CD4-positive, alpha-beta T cell (primary cell): ENCODE measurements around the gene CHCT1. TPM values are rescaled to one million over a fixed set of nuclear protein-coding genes. Genes with fewer than 3 reads are reported as not detected.

Experiments
- ATAC-seq: fragments of 200-7000 bp; cut with Tn5 transposase; one replicate; pipeline ENCODE4 v1.10.0; 2022; ENCODE audit warnings: mild to moderate bottlenecking; ENCODE audit not compliant: poor library complexity
- CTCF ChIA-PET: fragments of 350-600 bp; sonication (Branson Sonifier 250); formaldehyde crosslinking; loops from one replicate; lab custom pipeline; 2021; ENCODE audit warnings: antibody characterized with exemption, inconsistent platforms; lab: Charles Lee
- POLR2A ChIA-PET: fragments of 350-600 bp; sonication (Branson Sonifier 250); formaldehyde crosslinking; loops from one replicate; lab custom pipeline; 2021; ENCODE audit warnings: antibody characterized with exemption, inconsistent platforms; lab: Charles Lee
- DNase-seq, 14 experiments: peaks; one replicate each; pipeline ENCODE4 v3.0.0-alpha.2; 2013 to 2020; ENCODE audit warnings: mixed read lengths in 2 of 14
- H3K27ac ChIP-seq, 2 donors: one replicate each; pipeline versions ENCODE4 v1.5.1 to v1.7.0; 2013; ENCODE audit warnings: low read length in 2 of 2, low read depth in 1 of 2, mild to moderate bottlenecking in 1 of 2
- H3K27me3 ChIP-seq, 2 experiments: 1 replicate in 1 of 2; 2 replicates in 1 of 2; pipeline versions ENCODE4 v1.6.1 to v1.7.0; 2013; ENCODE audit warnings: low read length in 2 of 2, control low read depth in 1 of 2, mild to moderate bottlenecking in 1 of 2, moderate library complexity in 1 of 2; ENCODE audit not compliant: insufficient read depth in 2 of 2, control insufficient read depth in 1 of 2
- H3K36me3 ChIP-seq: one replicate; pipeline ENCODE4 v1.6.1; 2013; ENCODE audit warnings: low read length, control low read depth; ENCODE audit not compliant: insufficient read depth
- H3K4me1 ChIP-seq: one replicate; pipeline ENCODE4 v1.6.1; 2013; ENCODE audit warnings: low read length, control low read depth; ENCODE audit not compliant: insufficient read depth
- H3K4me3 ChIP-seq: one replicate; pipeline ENCODE4 v1.5.1; 2013; ENCODE audit warnings: mild to moderate bottlenecking, low read length, moderate library complexity
- H3K9me3 ChIP-seq, 2 experiments: 1 replicate in 1 of 2; 2 replicates in 1 of 2; pipeline versions ENCODE4 v1.6.1 to v1.7.0; 2013; ENCODE audit warnings: low read length in 2 of 2, mild to moderate bottlenecking in 2 of 2, control low read depth in 1 of 2, moderate library complexity in 1 of 2; ENCODE audit not compliant: control insufficient read depth in 1 of 2, insufficient read depth in 1 of 2
- H3K27ac Mint-ChIP-seq: one replicate; pipeline ENCODE4 v1.8.0; 2020; ENCODE audit warnings: mixed read lengths
- H3K27me3 Mint-ChIP-seq: one replicate; pipeline ENCODE4 v1.8.0; 2021; ENCODE audit warnings: mixed read lengths
- H3K36me3 Mint-ChIP-seq: one replicate; pipeline ENCODE4 v1.8.0; 2021; ENCODE audit warnings: low read depth, mixed read lengths
- H3K4me1 Mint-ChIP-seq: one replicate; pipeline ENCODE4 v1.8.0; 2021; ENCODE audit warnings: low read depth, mixed read lengths
- H3K4me3 Mint-ChIP-seq: one replicate; pipeline ENCODE4 v1.8.0; 2020; ENCODE audit warnings: mild to moderate bottlenecking, mixed read lengths
- H3K9me3 Mint-ChIP-seq: one replicate; pipeline ENCODE4 v1.8.0; 2020; ENCODE audit warnings: mixed read lengths
- intact Hi-C, 2 experiments: fragments of 100-400 bp; cut with DNase I in 1 of 2; cut with micrococcal nuclease in 1 of 2; formaldehyde crosslinking; loops; one replicate each; pipeline versions ENCODE4 v1.15.1 to v1.9.0; 2023 to 2025; cut with DNase I, micrococcal nuclease
- total RNA-seq, 174 experiments: library from RNA in 2 of 174; stranded (reverse) in 2 of 174; gene quantifications; one replicate each; pipeline ENCODE4 v1.2.3 and lab custom pipeline; 2021 to 2026
- TF ChIP-seq, protein P1 (sequence below): fragments of 200-600 bp; IDR thresholded peaks from one replicate; pipeline ENCODE4 v1.8.0; 2022; ENCODE audit warnings: antibody characterized with exemption, mild to moderate bottlenecking

CHCT1 gene
- total RNA-seq, 2 experiments from 2014 or later = not detected

DNA sequence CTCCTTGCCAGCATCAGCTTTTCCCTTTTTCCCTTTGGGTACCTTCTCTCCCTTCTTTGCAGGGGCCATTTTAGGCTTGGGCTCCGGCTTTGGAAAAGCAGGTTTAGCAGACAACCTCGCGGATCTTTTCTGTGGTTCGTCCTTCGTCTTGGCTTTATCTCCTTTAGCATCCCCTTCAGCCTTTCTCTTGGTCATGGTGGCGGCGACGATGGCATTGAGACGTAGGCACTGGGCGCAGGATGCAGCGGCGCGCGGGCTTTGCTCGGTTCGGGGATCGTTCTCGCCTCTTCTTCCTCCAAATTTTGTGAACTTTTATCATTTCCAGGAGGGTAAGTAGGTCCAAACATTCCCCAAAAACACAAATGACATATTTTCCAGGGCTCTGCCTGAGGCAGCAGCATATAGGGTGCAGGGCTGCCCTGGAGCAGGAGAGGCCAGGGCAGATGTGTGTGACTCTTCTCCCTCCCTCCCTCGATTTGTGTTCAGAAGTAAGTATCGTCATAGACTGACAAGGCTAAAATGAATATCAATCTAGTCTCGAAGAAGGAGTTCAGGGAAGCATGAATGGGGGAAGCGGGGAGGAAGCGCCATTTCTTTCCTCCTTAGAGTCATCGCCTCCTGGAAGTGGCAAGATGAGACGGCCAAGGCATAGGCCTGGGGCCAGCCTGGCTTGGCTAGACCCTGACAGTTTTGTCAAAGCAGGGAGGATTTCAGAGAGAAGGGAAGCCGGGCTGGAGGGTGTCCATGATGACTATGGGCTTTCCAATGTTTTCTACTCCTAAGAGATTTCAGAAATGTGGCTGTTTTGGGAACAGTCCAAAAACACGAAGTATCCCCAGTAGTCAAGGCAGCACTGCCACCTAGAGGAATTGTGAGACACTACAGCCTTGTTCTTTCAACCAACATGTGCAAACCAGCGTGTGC is 13.2 kb downstream of the CHCT1 start:
- ChIA-PET CTCF (no interaction called here), POLR2A (no interaction called here)
- Mint-ChIP-seq H3K9me3 (no peaks in the 10 kb centered on the region), H3K27ac (no peak overlapping the region), H3K27me3 (peaks cover 5% of the 10 kb centered on the region), H3K4me1 (no peaks in the 10 kb centered on the region), H3K36me3 (no peaks in the 10 kb centered on the region), H3K4me3 (no peak overlapping the region)
- no peak overlapping the region for H3K4me3 ChIP-seq
- DNase-seq = peak; percentile 19 to 83 (median 41)
- H3K4me1 ChIP-seq = peaks cover 6% of the 10 kb centered on the region
- no peaks in the 10 kb centered on the region for H3K36me3 ChIP-seq
- TF ChIP-seq, protein P1, sequence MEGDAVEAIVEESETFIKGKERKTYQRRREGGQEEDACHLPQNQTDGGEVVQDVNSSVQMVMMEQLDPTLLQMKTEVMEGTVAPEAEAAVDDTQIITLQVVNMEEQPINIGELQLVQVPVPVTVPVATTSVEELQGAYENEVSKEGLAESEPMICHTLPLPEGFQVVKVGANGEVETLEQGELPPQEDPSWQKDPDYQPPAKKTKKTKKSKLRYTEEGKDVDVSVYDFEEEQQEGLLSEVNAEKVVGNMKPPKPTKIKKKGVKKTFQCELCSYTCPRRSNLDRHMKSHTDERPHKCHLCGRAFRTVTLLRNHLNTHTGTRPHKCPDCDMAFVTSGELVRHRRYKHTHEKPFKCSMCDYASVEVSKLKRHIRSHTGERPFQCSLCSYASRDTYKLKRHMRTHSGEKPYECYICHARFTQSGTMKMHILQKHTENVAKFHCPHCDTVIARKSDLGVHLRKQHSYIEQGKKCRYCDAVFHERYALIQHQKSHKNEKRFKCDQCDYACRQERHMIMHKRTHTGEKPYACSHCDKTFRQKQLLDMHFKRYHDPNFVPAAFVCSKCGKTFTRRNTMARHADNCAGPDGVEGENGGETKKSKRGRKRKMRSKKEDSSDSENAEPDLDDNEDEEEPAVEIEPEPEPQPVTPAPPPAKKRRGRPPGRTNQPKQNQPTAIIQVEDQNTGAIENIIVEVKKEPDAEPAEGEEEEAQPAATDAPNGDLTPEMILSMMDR = peak; percentile 94
- no peaks in the 10 kb centered on the region for H3K27me3 ChIP-seq
- H3K27ac ChIP-seq = no peak overlapping the region
- intact Hi-C loops = loop anchor here (1.0 to 10.0 kb wide), 6 partner anchors 14 to 331 kb away; no protein-coding TSS in a partner anchor
- peaks cover 0 to 5% of the 10 kb centered on the region in 2 experiments for H3K9me3 ChIP-seq
- peak; percentile 81 for ATAC-seq

DNA sequence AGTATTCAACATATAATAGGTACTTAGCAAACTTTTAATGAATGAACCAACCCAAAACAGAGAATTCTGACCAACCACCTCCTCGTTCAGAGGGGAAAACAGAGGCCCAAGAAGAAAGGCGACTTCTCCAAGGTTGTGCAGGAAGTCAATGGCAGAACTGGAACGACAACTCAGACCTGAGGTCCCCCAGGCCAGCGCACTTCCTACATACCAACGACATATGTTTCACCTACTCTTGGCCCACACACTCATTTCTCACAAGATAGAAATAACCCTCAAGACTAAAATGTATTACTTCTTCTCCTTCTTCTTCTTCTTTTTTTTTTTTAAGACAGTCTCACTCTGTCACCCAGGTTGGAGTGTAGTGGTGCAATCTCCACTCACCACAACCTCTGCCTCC is 14.4 kb downstream of the CHCT1 start:
- Histone ChIP-seq H3K9me3 (peaks cover 0 to 5% of the 10 kb centered on the region in 2 experiments), H3K4me3 (no peak overlapping the region), H3K4me1 (peaks cover 6% of the 10 kb centered on the region), H3K27ac (no peak overlapping the region), H3K27me3 (no peaks in the 10 kb centered on the region), H3K36me3 (no peaks in the 10 kb centered on the region)
- ChIA-PET POLR2A (no interaction called here), CTCF (no interaction called here)
- Mint-ChIP-seq H3K4me1 (no peaks in the 10 kb centered on the region), H3K27me3 (peaks cover 5% of the 10 kb centered on the region), H3K27ac (no peak overlapping the region), H3K4me3 (no peak overlapping the region), H3K36me3 (no peaks in the 10 kb centered on the region), H3K9me3 (no peaks in the 10 kb centered on the region)
- ATAC-seq (no peak), DNase-seq (no peak)
- TF ChIP-seq, protein P1 = no peak
- intact Hi-C loops = loop anchor here (1.0 to 10.0 kb wide), 6 partner anchors 15 to 332 kb away; no protein-coding TSS in a partner anchor

GRCh38 chr17:60439501-60439900 is 17.2 kb downstream of the CHCT1 start:
- no peak overlapping the region for H3K27ac Mint-ChIP-seq
- ATAC-seq (no peak), DNase-seq (no peak)
- TF ChIP-seq, protein P1 = no peak
- ChIA-PET POLR2A (no interaction called here), CTCF (no interaction called here)
- H3K36me3 Mint-ChIP-seq = peaks cover 5% of the 10 kb centered on the region
- peaks cover 5% of the 10 kb centered on the region for H3K27me3 Mint-ChIP-seq
- Histone ChIP-seq H3K9me3 (no peaks in the 10 kb centered on the region), H3K36me3 (no peaks in the 10 kb centered on the region), H3K4me3 (no peak overlapping the region), H3K27ac (no peak overlapping the region), H3K4me1 (peaks cover 6% of the 10 kb centered on the region), H3K27me3 (no peaks in the 10 kb centered on the region)
- H3K4me1 Mint-ChIP-seq = no peaks in the 10 kb centered on the region
- H3K9me3 Mint-ChIP-seq = no peaks in the 10 kb centered on the region
- intact Hi-C loops = loop anchor here (5.0 to 10.0 kb wide), 4 partner anchors 175 to 335 kb away; no protein-coding TSS in a partner anchor
- no peak overlapping the region for H3K4me3 Mint-ChIP-seq
